GM18498 (cell line): ENCODE measurements around the gene GRHPR.
A peak's percentile ranks its signal among the peaks of the same experiment; 100 is the strongest.
"Not testable (repeated sequence)": the region's sequence is repeated elsewhere in the genome, so short reads cannot be mapped to it uniquely, and the experiment has no call there.

Experiments used
- ATAC-seq: cut with Tn5 transposase; IDR thresholded peaks from one replicate; pipeline ENCODE4 v1.9.1; 2021; ENCODE audit warnings: mild to moderate bottlenecking, moderate library complexity; ENCODE audit not compliant: unreplicated experiment

Gene GRHPR

GRCh38 chr9:37422289-37423104 lies at the start of gene GRHPR:
Gene GRHPR, plus strand, starts transcription at chr9:37422696. Its CDS starts 55 bp downstream, at chr9:37422751.
- peak; percentile 97 for ATAC-seq

GRCh38 chr9:37372839-37373238 lies 49.7 kb upstream of the GRHPR start:
- ATAC-seq, result no peak

GRCh38 chr9:37373621-37374020 lies 48.9 kb upstream of the GRHPR start:
- ATAC-seq, result no peak

GRCh38 chr9:37374892-37375291 lies 47.6 kb upstream of the GRHPR start:
- ATAC-seq, result no peak

GRCh38 chr9:37377688-37378612 lies 44.5 kb upstream of the GRHPR start:
- ATAC-seq, result no peak

- no peak for ATAC-seq
Observed at GRCh38 chr9:37378613-37379004, 43.9 kb upstream of the GRHPR start.

GRCh38 chr9:37379835-37380234 lies 42.7 kb upstream of the GRHPR start:
- ATAC-seq, result no peak

- ATAC-seq, result no peak
Observed at GRCh38 chr9:37380570-37380969, 41.9 kb upstream of the GRHPR start.

GRCh38 chr9:37381094-37381741 lies 41.3 kb upstream of the GRHPR start:
- no peak for ATAC-seq

- peak; percentile 54 for ATAC-seq
Observed at GRCh38 chr9:37382161-37382981, 40.1 kb upstream of the GRHPR start.

- peak; percentile 31 for ATAC-seq
Observed at GRCh38 chr9:37382982-37383357, 39.5 kb upstream of the GRHPR start.

- ATAC-seq, result no peak
Observed at GRCh38 chr9:37383393-37383792, 39.1 kb upstream of the GRHPR start.

GRCh38 chr9:37383876-37384746 lies 38.4 kb upstream of the GRHPR start:
- no peak for ATAC-seq

GRCh38 chr9:37385286-37385685 lies 37.2 kb upstream of the GRHPR start:
- ATAC-seq, result no peak

- no peak for ATAC-seq
Observed at GRCh38 chr9:37386988-37387387, 35.5 kb upstream of the GRHPR start.

GRCh38 chr9:37390759-37391158 lies 31.7 kb upstream of the GRHPR start:
- peak; percentile 91 for ATAC-seq

- no peak for ATAC-seq
Observed at GRCh38 chr9:37392272-37392671, 30.2 kb upstream of the GRHPR start.

GRCh38 chr9:37395229-37395628 lies 27.3 kb upstream of the GRHPR start:
- no peak for ATAC-seq

- no peak for ATAC-seq
Observed at GRCh38 chr9:37395663-37396062, 26.8 kb upstream of the GRHPR start.

GRCh38 chr9:37397948-37398347 lies 24.5 kb upstream of the GRHPR start:
- ATAC-seq, result not testable (repeated sequence)
